Spleen (tissue), 11 donors: ENCODE data around the gene LDB2. TPM values are rescaled to one million over a fixed set of nuclear protein-coding genes. Genes with fewer than 3 reads are reported as not detected.

Experiments used
- DNase-seq: peaks from one replicate; pipeline ENCODE4 v3.0.0-alpha.2; 2020
- H3K27ac ChIP-seq, 8 donors: fragments of 200-600 bp; sonication (generic) in 7 of 8; 1 replicate in 4 of 8; 2 replicates in 4 of 8; pipeline versions ENCODE4 v1.5.0 to v1.8.0; 2016 to 2021; ENCODE audit warnings: inconsistent platforms in 4 of 8, mild to moderate bottlenecking in 4 of 8, moderate library complexity in 1 of 8
- H3K27me3 ChIP-seq, 7 donors: fragments of 200-600 bp; sonication (generic) in 6 of 7; replicated peaks in 1 of 7; 1 replicate in 4 of 7; 2 replicates in 3 of 7; pipeline versions ENCODE4 v1.5.0 to v1.8.0; 2016 to 2021; ENCODE audit warnings: inconsistent platforms in 3 of 7, mild to moderate bottlenecking in 1 of 7
- H3K36me3 ChIP-seq, 6 donors: fragments of 200-600 bp; sonication (generic) in 5 of 6; 1 replicate in 4 of 6; 2 replicates in 2 of 6; pipeline versions ENCODE4 v1.5.0 to v1.8.0; 2016 to 2021; ENCODE audit warnings: inconsistent platforms in 2 of 6
- H3K4me1 ChIP-seq, 6 donors: fragments of 200-600 bp; sonication (generic) in 5 of 6; 1 replicate in 3 of 6; 2 replicates in 3 of 6; pipeline versions ENCODE4 v1.5.0 to v1.8.0; 2016 to 2021; ENCODE audit warnings: inconsistent platforms in 3 of 6
- H3K4me3 ChIP-seq, 8 donors: fragments of 200-600 bp; sonication (generic) in 7 of 8; 1 replicate in 4 of 8; 2 replicates in 4 of 8; pipeline versions ENCODE4 v1.5.0 to v1.8.0; 2016 to 2021; ENCODE audit warnings: inconsistent platforms in 4 of 8, mild to moderate bottlenecking in 4 of 8, moderate library complexity in 2 of 8
- H3K9me3 ChIP-seq, 8 donors: fragments of 200-600 bp; sonication (generic) in 7 of 8; 1 replicate in 4 of 8; 2 replicates in 4 of 8; pipeline versions ENCODE4 v1.5.0 to v1.8.0; 2016 to 2021; ENCODE audit warnings: inconsistent platforms in 4 of 8
- POLR2A ChIP-seq, 3 donors: fragments of 450-650 bp; IDR thresholded peaks; one replicate each; pipeline ENCODE4 v1.5.1; 2017; ENCODE audit warnings: antibody characterized with exemption in 3 of 3, mild to moderate bottlenecking in 1 of 3
- POLR2AphosphoS5 ChIP-seq, 3 donors: sonication (generic); formaldehyde crosslinking; IDR thresholded peaks; one replicate each; pipeline ENCODE4 v1.5.1; 2017; ENCODE audit warnings: antibody characterized with exemption in 3 of 3
- WGBS, 5 donors: extraction: QIAGEN DNeasy Blood & Tissue Kit in 3 of 5; methylation state at CpG; one replicate each; pipeline versions ENCODE4 v1.1.5 to v1.1.7; 2013 to 2018; 5-methylcytosine and 5-hydroxymethylcytosine counted together
- intact Hi-C: fragments of 100-400 bp; cut with DNase I; formaldehyde crosslinking; loops from one replicate; pipeline ENCODE4 v1.15.0; 2023; ENCODE audit warnings: low total_unique reads
- polyA plus RNA-seq, 3 donors: library from polyadenylated mRNA; stranded (reverse); fragments of 200-250 nt; gene quantifications; one replicate each; pipeline ENCODE4 v1.2.1, GENCODE V29; 2013
- total RNA-seq, 7 donors: library from RNA; depleted of rRNA in 3 of 7; stranded (reverse); fragments of >200 nt in 3 of 7; fragmentation: NEBNext Ultra II Directional in 4 of 7; extraction: Animal tissue kit (Norgen Biotek cat#: 25700) in 4 of 7; gene quantifications; one replicate each; pipeline versions ENCODE4 v1.1.0 to v1.2.1, GENCODE V29; 2016 to 2021
- TF ChIP-seq, protein P1 (sequence below), 11 experiments: fragments of 200-600 bp in 7 of 11; fragments of 450-650 bp in 4 of 11; sonication (generic) in 4 of 11; IDR thresholded peaks in 8 of 11; conservative IDR thresholded peaks in 3 of 11; 1 replicate in 7 of 11; 2 replicates in 4 of 11; pipeline versions ENCODE4 v1.4.0 to v1.8.0; 2016 to 2021; ENCODE audit warnings: antibody characterized with exemption in 11 of 11, inconsistent platforms in 4 of 11, mild to moderate bottlenecking in 1 of 11
- donor health status: healthy with polysubstance abuse.
- donor health status: DM: no; HTN: no; CAD: no; lungs with moderate emphysema.
- donor health status: DM: no; HTN: no; CAD: no.
- donor health status: Bipolar disorder and iron deficiency.
- donor health status: healthy.
- donor health status: DM: no; HTN: no; CAD: no.
- donor health status: DM: yes; HTN: yes; CAD: no.

LDB2 gene
- total and polyA plus RNA-seq, 10 donors: 24.1 to 257 (median 142) TPM

- no peak for DNase-seq
- Histone ChIP-seq H3K9me3 (peaks cover 0 to 13% (median 4%) of the 10 kb centered on the region in 8 donors), H3K36me3 (peaks cover 0 to 3% (median 0%) of the 10 kb centered on the region in 6 donors), H3K27ac (no peak overlapping the region), H3K4me3 (no peak overlapping the region), H3K4me1 (no peaks in the 10 kb centered on the region), H3K27me3 (no peaks in the 10 kb centered on the region)
- intact Hi-C loops: no loop called here
- WGBS, 5 donors: 80 to 90% (median 87%) methylated on average over 3 of the region's 3 CpGs
- TF ChIP-seq POLR2AphosphoS5 (IDR thresholded peaks at IDR 0.05) (no peak), POLR2A (IDR thresholded peaks at IDR 0.05) (no peak)
- TF ChIP-seq, protein P1, sequence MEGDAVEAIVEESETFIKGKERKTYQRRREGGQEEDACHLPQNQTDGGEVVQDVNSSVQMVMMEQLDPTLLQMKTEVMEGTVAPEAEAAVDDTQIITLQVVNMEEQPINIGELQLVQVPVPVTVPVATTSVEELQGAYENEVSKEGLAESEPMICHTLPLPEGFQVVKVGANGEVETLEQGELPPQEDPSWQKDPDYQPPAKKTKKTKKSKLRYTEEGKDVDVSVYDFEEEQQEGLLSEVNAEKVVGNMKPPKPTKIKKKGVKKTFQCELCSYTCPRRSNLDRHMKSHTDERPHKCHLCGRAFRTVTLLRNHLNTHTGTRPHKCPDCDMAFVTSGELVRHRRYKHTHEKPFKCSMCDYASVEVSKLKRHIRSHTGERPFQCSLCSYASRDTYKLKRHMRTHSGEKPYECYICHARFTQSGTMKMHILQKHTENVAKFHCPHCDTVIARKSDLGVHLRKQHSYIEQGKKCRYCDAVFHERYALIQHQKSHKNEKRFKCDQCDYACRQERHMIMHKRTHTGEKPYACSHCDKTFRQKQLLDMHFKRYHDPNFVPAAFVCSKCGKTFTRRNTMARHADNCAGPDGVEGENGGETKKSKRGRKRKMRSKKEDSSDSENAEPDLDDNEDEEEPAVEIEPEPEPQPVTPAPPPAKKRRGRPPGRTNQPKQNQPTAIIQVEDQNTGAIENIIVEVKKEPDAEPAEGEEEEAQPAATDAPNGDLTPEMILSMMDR (IDR thresholded peaks at IDR 0.05 in 8 of 11, conservative IDR thresholded peaks at IDR 0.05 in 3 of 11): no peak
Measured at GRCh38 chr4:16730522-16731205, 167.8 kb downstream of the LDB2 start.

GRCh38 chr4:16729336-16729735, 169.1 kb downstream of the LDB2 start:
- H3K4me1 ChIP-seq: no peaks in the 10 kb centered on the region
- peaks cover 0 to 3% (median 0%) of the 10 kb centered on the region in 6 donors for H3K36me3 ChIP-seq
- no peak for TF ChIP-seq POLR2AphosphoS5 (IDR thresholded peaks at IDR 0.05)
- TF ChIP-seq, protein P1 (IDR thresholded peaks at IDR 0.05 in 8 of 11, conservative IDR thresholded peaks at IDR 0.05 in 3 of 11): no peak
- TF ChIP-seq POLR2A (IDR thresholded peaks at IDR 0.05): no peak
- no peak overlapping the region for H3K4me3 ChIP-seq
- no peaks in the 10 kb centered on the region for H3K27me3 ChIP-seq
- DNase-seq: no peak
- no peak overlapping the region for H3K27ac ChIP-seq
- peaks cover 0 to 25% (median 11%) of the 10 kb centered on the region in 8 donors for H3K9me3 ChIP-seq
- intact Hi-C loops: no loop called here
- WGBS, 5 donors: 88 to 91% (median 88%) methylated on average over 7 of the region's 7 CpGs

DNA sequence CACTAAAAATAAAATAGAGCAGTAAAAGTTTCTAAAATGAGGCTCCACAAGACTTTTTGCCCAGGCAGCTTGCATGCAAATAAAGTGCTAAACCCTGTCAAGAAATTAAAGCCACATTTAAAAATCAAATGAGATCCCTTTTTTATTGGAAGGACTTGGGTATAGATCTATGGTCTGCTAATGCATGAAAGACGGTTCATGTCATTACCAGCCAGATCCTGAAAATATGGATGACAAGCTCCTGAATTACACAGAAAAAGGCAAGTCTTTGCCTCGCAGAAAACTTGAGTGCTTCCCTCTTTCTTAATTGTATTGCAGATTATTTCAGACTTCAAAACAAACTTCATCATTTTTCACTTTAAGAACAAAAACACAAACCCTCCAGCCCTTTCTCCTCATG, 169.6 kb downstream of the LDB2 start:
- no peaks in the 10 kb centered on the region for H3K27me3 ChIP-seq
- H3K36me3 ChIP-seq: peaks cover 0 to 3% (median 0%) of the 10 kb centered on the region in 6 donors
- intact Hi-C loops: no loop called here
- no peak for DNase-seq
- WGBS, 5 donors: 83 to 91% (median 88%) methylated on average over 2 of the region's 2 CpGs
- TF ChIP-seq, protein P1 (IDR thresholded peaks at IDR 0.05 in 8 of 11, conservative IDR thresholded peaks at IDR 0.05 in 3 of 11): no peak
- no peak for TF ChIP-seq POLR2A (IDR thresholded peaks at IDR 0.05)
- no peak for TF ChIP-seq POLR2AphosphoS5 (IDR thresholded peaks at IDR 0.05)
- no peak overlapping the region for H3K4me3 ChIP-seq
- no peak overlapping the region for H3K27ac ChIP-seq
- H3K4me1 ChIP-seq: no peaks in the 10 kb centered on the region
- peaks cover 0 to 29% (median 11%) of the 10 kb centered on the region in 8 donors for H3K9me3 ChIP-seq

DNA sequence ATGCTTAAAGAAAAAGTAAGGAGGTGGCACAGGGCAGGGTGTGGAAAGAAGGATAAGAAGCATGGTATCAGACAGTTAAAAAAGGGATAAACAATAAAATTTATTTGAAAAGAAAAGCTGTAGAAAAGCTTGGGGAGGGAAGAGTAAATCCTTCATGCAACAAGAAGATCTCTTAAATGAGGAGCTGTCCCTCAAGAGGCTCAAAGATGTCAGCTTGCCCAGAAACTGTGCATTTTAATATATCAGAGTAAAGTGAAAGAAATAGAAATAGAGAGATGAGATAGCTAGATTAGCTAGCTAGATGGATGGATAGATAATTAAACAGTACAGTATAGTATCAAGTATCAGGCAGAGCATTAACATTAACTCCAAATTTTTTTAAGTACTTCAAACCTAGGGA, 170.3 kb downstream of the LDB2 start:
- Histone ChIP-seq H3K4me1 (no peaks in the 10 kb centered on the region), H3K9me3 (peaks cover 0 to 36% (median 11%) of the 10 kb centered on the region in 8 donors), H3K27ac (no peak overlapping the region), H3K4me3 (no peak overlapping the region), H3K36me3 (peaks cover 0 to 3% (median 0%) of the 10 kb centered on the region in 6 donors), H3K27me3 (no peaks in the 10 kb centered on the region)
- intact Hi-C loops: no loop called here
- DNase-seq: no peak
- TF ChIP-seq, protein P1 (IDR thresholded peaks at IDR 0.05 in 8 of 11, conservative IDR thresholded peaks at IDR 0.05 in 3 of 11): no peak
- no peak for TF ChIP-seq POLR2AphosphoS5 (IDR thresholded peaks at IDR 0.05)
- no peak for TF ChIP-seq POLR2A (IDR thresholded peaks at IDR 0.05)
